GM10266 (cell line): ENCODE data around the gene THSD4.

Experiments
- DNase-seq: peaks from one replicate; pipeline ENCODE4 v3.0.0; 2012; ENCODE audit errors: extremely low spot score
- TF ChIP-seq, protein P1 (sequence below): IDR thresholded peaks from 2 replicates; pipeline ENCODE4 v1.5.1; 2012; ENCODE audit warnings: mild to moderate bottlenecking, low read depth; ENCODE audit not compliant: control insufficient read depth, insufficient read depth; ENCODE audit errors: missing control alignments

The THSD4 gene

DNA sequence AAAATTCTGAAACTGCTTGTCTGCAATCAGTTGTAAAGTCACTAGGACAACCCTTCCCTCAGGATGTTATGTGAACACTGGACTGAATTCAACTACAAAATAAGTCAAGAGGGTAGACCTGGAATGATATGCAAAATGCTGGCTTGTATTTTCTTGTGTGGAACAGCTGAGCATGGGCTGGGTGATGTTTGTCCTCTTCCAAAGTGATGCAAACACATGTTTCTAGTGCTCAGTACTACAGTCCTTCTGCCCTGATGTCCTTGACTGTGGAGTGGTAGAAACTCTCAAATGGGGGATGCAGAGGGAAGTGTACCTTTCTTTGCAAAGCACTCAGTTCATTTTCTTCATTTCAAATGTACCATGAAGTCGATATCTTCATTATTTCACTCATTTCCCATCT lies 258.6 kb downstream of the THSD4 start:
- no peak for DNase-seq
- TF ChIP-seq, protein P1, sequence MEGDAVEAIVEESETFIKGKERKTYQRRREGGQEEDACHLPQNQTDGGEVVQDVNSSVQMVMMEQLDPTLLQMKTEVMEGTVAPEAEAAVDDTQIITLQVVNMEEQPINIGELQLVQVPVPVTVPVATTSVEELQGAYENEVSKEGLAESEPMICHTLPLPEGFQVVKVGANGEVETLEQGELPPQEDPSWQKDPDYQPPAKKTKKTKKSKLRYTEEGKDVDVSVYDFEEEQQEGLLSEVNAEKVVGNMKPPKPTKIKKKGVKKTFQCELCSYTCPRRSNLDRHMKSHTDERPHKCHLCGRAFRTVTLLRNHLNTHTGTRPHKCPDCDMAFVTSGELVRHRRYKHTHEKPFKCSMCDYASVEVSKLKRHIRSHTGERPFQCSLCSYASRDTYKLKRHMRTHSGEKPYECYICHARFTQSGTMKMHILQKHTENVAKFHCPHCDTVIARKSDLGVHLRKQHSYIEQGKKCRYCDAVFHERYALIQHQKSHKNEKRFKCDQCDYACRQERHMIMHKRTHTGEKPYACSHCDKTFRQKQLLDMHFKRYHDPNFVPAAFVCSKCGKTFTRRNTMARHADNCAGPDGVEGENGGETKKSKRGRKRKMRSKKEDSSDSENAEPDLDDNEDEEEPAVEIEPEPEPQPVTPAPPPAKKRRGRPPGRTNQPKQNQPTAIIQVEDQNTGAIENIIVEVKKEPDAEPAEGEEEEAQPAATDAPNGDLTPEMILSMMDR = no peak

DNA sequence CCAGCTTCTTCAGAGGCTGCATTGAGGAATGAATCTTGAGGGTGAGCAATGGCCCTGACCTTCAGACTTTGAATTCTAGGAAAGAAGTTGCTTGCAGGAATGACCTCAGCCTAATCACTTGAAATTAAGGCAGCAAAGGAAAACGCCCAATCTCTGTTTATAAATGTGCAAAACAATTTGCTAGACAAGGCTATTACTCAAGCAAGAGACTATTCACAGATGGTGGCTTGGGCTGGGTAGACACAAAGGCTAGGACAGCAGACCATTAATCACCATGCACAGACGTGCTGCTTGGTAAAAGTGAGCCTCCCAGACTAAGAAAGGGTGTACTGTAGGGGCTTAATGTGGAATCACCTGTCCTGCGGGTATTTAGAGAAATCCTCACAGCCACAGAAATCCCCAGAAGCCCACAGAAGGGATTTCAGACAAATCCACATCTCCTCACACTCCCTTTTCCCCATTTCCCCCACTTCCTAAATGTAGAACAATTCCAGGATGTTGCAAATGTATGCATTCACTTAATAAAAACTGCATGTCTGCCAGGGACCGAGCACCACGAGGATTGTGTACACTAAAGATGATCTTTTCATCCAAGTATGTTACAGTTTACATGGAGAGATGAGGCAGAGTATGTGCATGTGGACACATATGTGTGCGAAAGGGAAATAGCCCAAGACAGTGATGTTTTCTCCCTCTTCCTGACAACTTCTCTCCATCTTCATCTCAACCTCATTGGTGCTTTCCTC lies 259.5 kb downstream of the THSD4 start:
- TF ChIP-seq, protein P1 = no peak
- no peak for DNase-seq

DNA sequence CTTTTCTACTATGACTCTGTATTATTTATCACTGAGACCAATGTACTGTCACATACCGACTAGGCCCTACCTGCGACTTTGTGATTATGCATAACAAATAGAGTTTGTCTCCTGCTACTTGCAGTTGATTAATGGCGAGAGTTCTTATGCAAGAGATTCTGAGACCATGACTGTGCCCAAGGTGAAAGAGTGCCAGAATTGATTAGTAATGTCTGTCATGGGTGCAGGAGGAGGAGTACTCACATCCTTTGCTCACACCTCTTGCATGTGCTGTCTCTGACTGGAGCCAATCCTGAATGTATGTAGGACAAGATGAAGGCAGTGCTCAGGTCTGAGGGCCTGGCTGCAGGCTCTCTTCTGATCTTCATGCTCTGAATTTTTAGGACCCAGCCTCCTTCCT lies 260.7 kb downstream of the THSD4 start:
- no peak for DNase-seq
- TF ChIP-seq, protein P1 = no peak

DNA sequence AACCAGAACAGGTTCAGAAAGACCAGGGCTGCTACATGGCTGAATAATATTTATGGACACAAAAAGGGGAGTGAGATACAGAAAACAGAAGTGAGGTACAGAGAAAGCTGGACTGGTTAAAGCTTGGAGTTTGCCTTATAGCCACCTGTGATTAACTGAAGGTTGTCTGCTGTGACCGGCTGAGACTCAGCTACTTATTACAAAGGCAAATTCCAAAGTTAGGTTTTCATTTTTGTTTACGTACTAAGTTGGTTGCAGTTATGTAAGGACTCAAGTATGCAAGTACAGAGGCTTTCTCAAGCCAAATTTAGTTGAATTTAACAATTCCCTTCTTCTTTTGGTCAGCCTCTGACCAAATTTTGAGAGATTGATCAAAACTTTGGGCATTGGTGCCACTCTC lies 264.6 kb downstream of the THSD4 start:
- TF ChIP-seq, protein P1 = no peak
- no peak for DNase-seq

DNA sequence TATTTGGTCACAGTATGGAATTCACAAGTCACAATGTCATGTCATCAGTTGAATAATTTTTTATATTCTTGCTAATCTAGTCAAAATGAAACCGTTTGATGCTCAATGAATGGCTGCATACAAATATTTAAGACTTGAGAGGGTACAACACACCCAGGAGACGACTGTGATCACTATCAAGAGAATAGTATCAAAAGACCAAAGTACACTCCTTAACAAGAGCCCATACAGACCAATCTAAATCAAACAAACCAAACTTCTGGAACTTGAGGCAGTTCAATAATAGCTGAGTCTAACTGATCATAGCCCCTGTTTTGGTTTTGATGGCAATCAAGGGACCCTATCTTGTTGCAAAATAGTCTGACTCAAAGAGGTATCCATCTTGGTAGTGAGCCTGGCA lies 265.1 kb downstream of the THSD4 start:
- no peak for DNase-seq
- TF ChIP-seq, protein P1 = no peak

DNA sequence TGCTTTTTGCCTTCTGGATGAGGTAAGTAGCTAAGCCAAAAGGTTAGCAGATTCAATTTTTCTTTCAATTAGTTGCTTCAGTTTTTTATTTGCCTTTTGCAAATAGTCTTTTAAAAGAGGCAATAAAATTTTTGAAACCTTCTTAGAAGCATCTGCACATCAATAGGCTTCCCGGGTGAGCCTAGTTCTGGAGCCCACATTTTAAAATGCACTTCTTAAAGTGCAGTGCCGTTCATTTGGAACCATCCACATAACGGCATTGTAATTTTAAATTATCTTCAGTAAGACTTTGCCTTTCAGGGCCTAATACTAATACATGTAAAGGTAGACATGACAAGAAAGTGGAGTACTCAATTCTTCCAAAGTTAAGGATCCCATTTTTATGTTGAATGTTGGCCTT lies 269.2 kb downstream of the THSD4 start:
- TF ChIP-seq, protein P1 = no peak
- DNase-seq = no peak

DNA sequence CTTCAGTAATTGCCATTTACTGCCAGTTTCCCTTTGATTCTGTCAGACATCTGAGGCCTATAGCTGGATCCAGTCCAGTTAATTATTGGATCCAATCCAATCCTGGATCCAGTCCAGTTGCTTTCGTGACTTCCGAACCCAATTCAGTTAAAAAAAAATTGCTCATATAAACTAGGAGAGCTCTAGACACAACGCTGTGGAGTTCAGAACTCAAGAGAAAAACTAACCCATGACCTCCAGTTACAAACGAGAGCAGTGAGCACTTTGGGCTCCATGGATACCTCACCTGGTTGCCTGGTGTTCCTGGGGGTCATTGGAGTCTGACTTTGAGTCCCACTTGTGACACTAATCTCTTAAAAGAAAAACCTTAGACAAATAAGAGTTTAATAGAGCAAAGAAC lies 269.8 kb downstream of the THSD4 start:
- DNase-seq = no peak
- TF ChIP-seq, protein P1 = no peak
